Measurements from ENCODE around the gene FUT1.

DNA sequence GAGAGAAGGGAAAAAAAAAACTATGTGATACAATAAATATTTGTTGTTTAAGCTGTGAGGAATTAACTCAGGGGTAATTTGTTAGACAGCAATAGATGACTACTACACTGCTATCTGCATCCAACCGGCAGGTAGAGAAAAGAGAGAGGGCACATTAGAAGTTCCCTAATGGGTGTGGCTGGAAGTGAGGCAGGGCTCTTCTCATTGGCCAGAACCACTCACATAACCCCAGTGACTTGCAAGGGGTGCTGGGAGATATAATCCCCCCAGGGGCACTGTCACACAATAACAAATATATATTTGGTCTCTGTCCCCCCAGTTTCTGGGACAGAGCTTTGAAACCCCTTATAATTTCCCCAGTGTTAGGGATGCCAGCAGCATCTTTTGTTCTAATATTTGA, 27.2 kb upstream of the FUT1 start:
- TF ChIP-seq, protein P1, sequence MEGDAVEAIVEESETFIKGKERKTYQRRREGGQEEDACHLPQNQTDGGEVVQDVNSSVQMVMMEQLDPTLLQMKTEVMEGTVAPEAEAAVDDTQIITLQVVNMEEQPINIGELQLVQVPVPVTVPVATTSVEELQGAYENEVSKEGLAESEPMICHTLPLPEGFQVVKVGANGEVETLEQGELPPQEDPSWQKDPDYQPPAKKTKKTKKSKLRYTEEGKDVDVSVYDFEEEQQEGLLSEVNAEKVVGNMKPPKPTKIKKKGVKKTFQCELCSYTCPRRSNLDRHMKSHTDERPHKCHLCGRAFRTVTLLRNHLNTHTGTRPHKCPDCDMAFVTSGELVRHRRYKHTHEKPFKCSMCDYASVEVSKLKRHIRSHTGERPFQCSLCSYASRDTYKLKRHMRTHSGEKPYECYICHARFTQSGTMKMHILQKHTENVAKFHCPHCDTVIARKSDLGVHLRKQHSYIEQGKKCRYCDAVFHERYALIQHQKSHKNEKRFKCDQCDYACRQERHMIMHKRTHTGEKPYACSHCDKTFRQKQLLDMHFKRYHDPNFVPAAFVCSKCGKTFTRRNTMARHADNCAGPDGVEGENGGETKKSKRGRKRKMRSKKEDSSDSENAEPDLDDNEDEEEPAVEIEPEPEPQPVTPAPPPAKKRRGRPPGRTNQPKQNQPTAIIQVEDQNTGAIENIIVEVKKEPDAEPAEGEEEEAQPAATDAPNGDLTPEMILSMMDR (IDR thresholded peaks at IDR 0.05): no peak
- no peak for TF ChIP-seq POLR2A (IDR thresholded peaks at IDR 0.05; ENCODE audit: low read depth)
